Measurements from ENCODE around the gene HORMAD2.

- TF ChIP-seq CTCF (IDR thresholded peaks at IDR 0.05) (no peak), POLR2A (IDR thresholded peaks at IDR 0.05; ENCODE audit: low read depth) (no peak)
Observed at GRCh38 chr22:30193031-30193775, 112.9 kb downstream of the HORMAD2 start.
